ENCODE data around the gene CCDC92.

CCDC92 gene

GRCh38 chr12:123972457-123973401 is at the start of gene CCDC92, which contains the start of gene ZNF664:
Gene CCDC92, minus strand, starts transcription at chr12:123972831. Its CDS starts 28,526 bp downstream, at chr12:123944305.
Gene ZNF664, plus strand, starts transcription at chr12:123973215. Its CDS starts 38,930 bp downstream, at chr12:124012145.
- peak; percentile 97 for DNase-seq (ENCODE audit: low spot score)

GRCh38 chr12:124022161-124022560 is 49.5 kb upstream of the CCDC92 start:
- DNase-seq (ENCODE audit: low spot score), result no peak

- no peak for DNase-seq (ENCODE audit: low spot score)
These were observed 48.4 kb upstream of the CCDC92 start for GRCh38 chr12:124021007-124021406.

GRCh38 chr12:124020514-124020949 is 47.9 kb upstream of the CCDC92 start:
- DNase-seq (ENCODE audit: low spot score), result no peak

DNA sequence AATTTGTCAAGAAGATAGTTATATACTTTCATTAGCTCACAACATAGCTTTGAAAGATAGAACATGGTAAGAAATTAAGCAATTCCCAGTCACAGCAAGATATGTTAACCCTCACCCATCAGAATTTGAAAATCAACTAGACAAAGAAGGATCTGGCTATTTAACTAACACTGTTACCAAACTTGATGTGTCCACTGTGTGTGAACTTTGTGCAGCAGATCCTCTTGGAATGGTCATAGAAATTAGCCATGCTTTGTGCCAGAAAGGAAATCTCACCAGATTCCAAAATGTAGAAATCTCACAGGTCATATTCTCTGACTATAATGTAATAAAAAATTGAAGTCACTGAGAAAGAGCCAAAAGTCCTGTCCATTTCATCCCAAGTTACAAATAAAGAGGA is 46.5 kb upstream of the CCDC92 start:
- no peak for DNase-seq (ENCODE audit: low spot score)

DNA sequence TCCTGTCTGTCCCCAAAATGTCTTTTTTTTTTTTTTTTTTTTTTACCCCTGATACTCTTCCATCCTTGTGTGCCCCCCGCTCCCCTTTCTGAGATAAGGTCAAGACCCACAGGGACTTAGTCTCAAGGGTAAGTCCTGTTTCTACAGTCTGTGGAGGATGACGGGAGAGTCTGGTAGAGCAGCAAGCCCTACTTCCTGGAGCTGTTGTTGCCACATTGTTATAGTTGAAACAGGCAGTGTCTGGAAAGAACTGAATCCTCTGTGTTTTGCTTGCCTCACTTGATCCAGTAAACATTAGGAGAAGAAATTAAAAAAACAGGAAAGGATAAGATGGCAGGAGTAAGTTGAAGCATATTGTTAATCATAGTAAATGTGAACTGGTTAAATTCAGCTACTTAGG is 45.9 kb upstream of the CCDC92 start:
- DNase-seq (ENCODE audit: low spot score), result no peak

DNA sequence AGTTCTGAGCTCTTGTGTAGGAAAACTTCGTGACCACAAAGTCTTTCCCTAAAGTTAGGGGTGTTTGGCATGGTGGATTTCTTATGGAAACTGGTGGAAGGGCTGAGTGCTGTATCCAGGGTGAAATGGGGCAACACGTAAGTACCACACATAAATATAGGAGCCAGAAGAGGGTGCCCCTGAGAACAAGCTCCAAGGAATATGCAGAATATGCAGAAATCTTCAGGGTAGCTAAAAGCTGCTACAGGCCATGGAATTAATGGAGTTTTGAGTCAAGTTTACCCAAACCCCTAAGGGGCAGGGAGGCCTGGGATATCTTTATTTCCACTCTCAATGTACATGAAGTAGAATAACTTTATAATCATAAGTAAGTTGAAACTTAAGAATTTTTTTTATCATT is 44.4 kb upstream of the CCDC92 start:
- DNase-seq (ENCODE audit: low spot score), result no peak

- no peak for DNase-seq (ENCODE audit: low spot score)
These were observed 43.1 kb upstream of the CCDC92 start for GRCh38 chr12:124015494-124016461.

GRCh38 chr12:124013073-124013472 is 40.4 kb upstream of the CCDC92 start:
- DNase-seq (ENCODE audit: low spot score), result no peak

DNA sequence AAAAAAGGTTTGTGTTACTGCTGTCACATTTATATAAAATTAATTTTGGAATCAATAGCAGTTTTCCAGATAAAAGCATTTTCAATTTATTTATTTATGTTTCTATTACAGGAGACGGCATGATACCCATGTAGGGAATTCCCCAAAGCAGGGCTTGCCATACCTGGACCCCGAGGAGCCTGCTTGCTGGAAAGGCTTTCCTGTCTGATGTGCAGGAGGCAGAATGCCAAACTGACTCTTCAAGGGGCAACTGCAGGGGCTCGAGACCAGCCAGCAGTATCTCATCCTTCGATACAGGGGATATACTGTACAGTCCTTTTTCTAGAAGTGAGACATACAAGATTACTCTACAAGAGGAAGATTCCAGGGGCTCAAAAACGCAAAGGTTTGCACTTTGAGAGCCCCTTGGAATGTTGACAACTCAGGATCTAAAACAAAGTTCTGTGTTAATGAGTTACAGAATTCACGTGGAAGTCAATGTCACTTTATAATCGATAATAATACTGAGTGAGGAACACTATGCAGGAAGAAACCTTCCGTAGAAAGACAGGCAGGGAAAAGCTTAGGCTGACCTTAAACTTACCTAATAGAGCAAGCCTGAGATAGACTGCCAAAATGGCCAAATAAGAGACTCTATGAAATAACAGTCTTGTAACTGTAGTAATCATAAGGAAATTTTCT is 38.9 kb upstream of the CCDC92 start:
- no peak for DNase-seq (ENCODE audit: low spot score)

DNA sequence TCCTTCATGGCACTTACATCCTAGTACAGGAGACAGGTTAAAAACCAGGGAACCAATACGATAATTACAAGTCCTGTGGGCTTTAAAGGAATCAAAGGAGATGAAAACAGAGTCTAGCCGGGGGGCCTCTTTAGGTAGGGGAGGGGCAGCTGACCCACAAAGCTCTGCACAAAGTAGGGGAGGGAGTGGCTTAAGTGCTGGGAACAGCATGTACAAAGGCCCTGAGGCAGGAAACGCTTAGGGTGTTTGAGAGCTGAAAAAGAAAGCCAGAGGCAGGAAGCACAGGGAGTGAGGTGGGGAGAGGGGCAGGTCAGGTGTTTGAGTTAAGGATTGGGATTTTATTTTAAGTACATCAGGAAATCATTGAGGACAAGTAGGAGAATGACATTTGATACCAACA is 38.1 kb upstream of the CCDC92 start:
- no peak for DNase-seq (ENCODE audit: low spot score)

DNA sequence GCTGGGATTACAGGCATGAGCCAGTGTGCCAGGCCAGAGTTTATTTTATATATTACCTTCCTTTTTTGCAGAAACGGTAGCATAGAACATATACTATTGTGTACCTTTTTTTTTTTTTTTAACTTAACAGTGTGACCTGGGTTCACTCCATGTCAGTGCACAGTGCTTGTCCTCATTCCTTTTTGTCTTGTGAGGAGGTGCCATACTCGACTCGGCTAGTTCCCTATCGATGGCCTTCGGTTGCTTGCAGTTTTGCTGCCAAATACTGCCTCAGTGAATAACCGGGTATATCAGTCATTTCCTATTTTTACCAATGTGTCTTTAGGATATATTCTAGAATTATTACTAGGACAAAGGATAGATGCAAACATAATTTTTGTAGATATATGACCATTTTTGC is 37.1 kb upstream of the CCDC92 start:
- no peak for DNase-seq (ENCODE audit: low spot score)

GRCh38 chr12:124008595-124008994 is 36.0 kb upstream of the CCDC92 start:
- DNase-seq (ENCODE audit: low spot score), result no peak

DNA sequence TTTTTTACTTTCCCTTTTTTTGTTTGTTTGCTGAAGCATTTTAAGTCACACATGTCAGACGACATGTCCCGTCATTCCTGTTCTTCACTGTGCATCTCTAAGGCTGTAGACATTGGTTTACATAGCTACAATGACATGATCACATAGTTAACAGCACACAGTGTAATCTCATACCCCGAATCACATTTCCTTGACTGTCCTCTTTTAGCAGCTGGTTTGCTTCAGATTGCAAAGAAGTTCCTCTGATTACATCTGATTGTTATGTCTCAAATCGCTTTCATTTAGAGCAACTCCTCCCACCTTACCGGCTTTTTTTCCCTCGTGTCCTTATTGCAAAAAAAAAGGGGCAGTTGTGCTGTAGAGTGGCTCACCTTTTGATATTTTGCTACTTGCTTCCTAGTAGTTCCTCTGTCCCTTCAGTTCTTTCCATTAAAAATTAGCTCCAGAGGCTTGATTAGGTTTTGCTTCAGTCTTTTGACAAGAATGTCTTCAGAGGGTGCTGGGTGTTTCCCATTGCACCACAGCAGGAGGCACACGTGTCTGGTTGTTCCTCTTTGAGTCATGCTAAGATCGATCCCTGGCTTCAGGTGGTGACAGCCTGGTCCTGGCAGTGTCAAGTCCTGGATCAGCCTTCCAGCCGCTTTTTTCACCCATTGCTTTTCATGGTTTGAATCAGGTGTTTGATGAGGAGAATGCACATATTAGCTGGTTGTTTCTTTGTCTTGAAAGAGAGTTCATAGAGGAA is 35.4 kb upstream of the CCDC92 start:
- DNase-seq (ENCODE audit: low spot score), result no peak

DNA sequence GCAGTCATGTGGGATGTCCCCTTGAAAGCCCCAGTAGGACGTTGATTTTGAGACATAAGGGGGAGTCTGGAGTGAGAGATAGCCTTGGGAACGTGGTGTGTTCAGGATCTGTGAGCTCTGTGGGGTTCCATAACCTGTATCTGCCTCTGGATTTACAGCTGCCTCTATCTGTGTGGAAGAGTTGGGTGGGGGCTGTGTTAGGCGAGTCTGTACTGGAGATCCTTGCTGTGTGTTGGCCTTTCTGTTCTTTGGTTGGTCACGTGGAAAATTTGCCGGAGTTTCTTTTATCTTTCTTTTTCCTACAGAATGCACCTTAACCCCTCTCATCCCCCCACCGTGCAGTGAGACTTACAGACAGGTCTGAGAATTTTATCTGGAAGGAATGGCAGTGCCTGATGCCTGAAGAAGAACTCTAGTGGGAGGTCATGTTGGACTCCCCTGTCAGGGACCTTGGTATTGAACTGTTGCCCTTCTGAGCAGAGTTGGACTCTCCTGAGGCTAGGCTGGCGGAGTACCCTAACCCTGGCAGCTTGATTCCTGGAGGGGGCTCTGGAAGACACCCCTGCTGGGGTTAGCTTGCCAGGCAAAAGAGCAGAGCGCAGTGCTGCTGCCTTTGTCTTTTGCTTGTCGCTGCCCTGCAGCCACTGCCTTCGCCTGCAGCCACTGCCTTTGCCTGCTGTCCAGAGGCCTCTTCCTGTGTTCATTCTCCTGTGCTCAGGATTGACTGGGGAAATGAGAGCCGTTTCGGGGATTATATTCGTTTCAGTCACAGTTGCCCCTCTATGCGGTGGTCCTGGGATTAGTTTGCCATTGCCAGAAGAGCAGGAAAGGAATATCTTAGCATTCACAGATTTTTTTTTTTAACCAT is 34.4 kb upstream of the CCDC92 start:
- DNase-seq (ENCODE audit: low spot score), result no peak

DNA sequence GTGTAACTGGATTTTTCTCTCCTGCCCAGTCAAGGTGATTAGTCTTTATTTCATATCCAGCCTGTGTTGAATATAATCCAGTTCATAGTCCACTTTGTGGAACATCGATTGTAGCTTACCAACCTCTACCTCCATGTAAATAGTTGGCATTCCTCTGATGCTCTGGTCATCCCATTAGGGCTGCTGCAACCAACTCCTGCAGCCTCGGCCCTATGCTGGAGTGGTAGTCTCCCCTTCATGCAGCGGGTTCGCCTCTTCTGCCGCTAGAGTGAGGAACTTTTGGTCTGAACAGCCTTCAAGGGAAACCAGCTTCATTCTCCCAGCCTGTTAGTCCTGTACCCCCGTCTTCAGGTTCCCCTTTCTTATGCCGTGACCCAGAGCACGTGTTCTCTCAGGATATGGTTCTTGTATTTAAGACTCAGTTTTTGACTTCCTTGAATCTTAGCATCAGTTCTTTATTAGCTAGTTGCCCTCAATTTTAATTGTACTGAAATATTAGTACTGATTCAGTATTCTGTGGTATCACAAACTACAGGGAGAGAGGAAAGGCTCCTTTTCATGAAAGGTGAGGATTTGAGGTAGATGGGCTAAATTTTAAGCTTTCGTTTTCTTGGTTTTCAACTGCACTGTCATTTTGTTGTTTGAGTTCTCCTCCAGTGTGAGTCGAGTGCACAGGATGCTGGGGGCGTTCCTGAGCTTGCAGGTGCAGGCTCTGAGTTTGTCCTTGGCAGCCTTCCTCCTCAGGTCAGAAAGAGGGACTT is 33.6 kb upstream of the CCDC92 start:
- no peak for DNase-seq (ENCODE audit: low spot score)

DNA sequence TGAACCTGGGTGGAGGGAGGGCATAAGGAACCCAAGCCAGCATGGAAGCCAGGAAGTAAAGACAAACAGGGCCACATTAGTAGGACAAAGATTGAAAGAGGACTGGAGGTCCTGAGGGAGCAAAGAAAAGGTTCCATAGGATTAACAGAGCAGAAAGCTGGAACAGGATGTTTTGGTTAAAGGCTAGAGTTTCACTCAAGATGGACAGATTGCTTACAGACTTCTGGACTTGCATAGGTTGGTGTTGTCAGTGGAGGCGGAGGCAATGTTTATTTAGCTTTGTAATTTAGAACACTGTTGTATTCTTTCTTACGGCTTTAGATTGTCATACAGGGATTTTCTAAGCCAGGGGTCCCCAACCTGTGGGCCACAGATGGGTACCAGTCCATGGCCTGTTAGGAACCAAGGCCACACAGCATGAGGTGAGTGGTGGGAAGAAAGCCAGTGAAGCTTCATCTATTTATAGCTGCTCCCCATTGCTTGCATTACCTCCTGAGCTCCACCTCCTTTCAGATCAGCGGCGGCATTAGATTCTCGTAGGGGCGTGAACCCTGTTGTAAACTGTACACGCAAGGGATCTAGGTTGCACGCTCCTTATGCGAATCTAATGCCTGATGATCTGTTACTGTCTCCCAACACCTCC is 31.7 kb upstream of the CCDC92 start:
- DNase-seq (ENCODE audit: low spot score), result no peak

DNA sequence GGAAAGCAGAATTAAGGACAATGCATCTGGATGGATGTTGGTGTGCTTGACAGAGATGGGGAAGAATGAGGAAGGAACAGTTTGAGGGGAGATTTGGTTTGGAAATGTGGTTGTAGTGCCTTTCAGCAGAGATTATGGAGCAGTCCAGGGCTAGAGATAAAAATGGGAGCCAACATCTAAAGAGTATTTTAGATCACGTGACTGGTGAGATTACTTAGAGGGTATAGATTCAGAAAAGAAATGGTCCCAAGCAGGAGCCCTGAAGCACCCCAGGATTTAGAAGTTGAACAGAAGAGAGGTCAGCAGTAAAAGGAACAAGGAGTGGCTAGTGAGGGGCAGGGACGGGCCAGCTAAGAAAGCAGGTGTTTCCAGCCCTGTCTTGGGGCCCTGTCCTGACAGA is 30.0 kb upstream of the CCDC92 start:
- no peak for DNase-seq (ENCODE audit: low spot score)
